Astrocyte of the cerebellum (primary cell): ENCODE results near the gene SRSF2.
A peak's percentile ranks its signal among the peaks of the same experiment; 100 is the strongest.
"Not testable (repeated sequence)": the region's sequence is repeated elsewhere in the genome, so short reads cannot be mapped to it uniquely, and the experiment has no call there.

Experiments
- DNase-seq: peaks from one replicate; pipeline ENCODE4 v3.0.0-alpha.2; 2011; ENCODE audit warnings: low read depth
- H3K4me3 ChIP-seq: 2 replicates; pipeline ENCODE4 v1.5.1; 2011; ENCODE audit warnings: mild to moderate bottlenecking, low read depth, low read length, moderate library complexity
- in situ Hi-C: cut with HindIII; loops from 2 replicates; pipeline ENCODE4 v1.10.0; 2017; ENCODE audit warnings: low sequenced_read_pairs
- TF ChIP-seq, protein P1 (sequence below): IDR thresholded peaks from 2 replicates; pipeline ENCODE4 v1.5.1; 2012; ENCODE audit warnings: low read length, low read depth, moderate library complexity, mild to moderate bottlenecking; ENCODE audit errors: missing control alignments

The SRSF2 gene

DNA sequence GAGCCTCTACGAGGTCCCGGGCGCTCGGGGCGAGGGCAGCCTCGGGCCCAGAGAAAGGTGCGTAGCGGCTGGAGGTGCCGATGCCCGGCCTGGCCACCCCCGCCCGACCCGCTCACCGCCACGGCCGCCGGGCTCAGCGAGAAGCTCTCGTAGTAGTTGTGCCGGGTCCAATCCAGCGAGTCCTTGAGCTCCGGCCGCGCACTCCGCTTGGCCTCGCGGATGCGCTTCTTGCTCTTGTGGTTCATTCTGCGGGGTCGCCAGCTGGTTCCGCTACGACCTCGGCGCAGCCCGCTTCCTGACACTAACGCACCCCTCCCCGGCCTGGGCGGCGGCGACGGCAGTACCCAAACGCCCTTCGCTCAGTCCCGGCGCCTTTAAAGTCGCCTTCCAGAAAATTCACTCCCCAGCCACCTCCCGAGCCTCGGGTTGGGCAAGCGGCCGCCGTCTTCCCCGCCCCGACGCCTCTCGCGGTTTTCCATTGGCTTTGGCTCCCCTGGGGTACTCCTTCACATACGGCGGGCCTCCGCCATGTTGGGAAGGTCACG is 10.8 kb downstream of the SRSF2 start, which contains the start of gene JMJD6:
Gene JMJD6 (minus strand): TSS at position 376 of the 545 bp plus-strand sequence. CDS start 131 bp downstream, at position 245.
- in situ Hi-C loops, result loop anchor here (25.0 kb wide), 1 partner anchor 164 kb away; a partner anchor contains a TSS
- TF ChIP-seq, protein P1, sequence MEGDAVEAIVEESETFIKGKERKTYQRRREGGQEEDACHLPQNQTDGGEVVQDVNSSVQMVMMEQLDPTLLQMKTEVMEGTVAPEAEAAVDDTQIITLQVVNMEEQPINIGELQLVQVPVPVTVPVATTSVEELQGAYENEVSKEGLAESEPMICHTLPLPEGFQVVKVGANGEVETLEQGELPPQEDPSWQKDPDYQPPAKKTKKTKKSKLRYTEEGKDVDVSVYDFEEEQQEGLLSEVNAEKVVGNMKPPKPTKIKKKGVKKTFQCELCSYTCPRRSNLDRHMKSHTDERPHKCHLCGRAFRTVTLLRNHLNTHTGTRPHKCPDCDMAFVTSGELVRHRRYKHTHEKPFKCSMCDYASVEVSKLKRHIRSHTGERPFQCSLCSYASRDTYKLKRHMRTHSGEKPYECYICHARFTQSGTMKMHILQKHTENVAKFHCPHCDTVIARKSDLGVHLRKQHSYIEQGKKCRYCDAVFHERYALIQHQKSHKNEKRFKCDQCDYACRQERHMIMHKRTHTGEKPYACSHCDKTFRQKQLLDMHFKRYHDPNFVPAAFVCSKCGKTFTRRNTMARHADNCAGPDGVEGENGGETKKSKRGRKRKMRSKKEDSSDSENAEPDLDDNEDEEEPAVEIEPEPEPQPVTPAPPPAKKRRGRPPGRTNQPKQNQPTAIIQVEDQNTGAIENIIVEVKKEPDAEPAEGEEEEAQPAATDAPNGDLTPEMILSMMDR, result no peak
- H3K4me3 ChIP-seq, result peak within 1 kb of the TSS; percentile 86
- peak; percentile 87 for DNase-seq

DNA sequence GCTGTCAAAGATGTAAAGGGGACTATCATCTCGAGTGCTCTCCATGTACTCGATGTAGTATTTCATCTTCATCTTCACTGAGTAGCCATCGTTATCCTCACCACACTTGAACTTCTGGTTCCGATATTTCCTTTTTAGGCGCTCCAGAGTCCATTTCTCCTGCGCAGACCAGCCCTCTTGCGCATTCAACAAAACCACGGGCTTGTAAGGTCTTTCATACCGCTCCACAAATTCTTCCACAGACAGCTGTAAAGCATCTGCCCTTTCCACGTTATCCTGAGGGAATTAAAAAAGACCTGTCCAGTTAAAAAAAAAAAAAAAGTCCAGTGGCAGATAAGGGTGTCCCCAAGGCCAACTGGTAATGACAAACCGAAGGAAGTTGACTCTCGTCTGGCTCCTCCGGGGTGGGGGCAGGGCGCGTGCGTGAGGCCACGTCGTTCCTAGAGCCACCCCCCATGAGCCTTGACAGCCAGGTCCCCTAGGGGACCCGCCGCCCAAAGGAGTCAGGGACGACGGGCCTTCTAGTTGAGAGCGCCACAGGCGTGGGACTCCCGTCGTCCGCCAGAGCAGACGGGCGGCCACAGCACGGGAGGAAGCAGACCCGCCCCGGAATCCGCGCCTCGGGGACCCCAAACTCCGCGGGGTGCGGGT is 11.4 kb downstream of the SRSF2 start:
- DNase-seq, result no peak
- in situ Hi-C loops, result loop anchor here (25.0 kb wide), 1 partner anchor 163 kb away; a partner anchor contains a TSS
- H3K4me3 ChIP-seq, result peak overlapping the region; percentile 86
- TF ChIP-seq, protein P1, result no peak

DNA sequence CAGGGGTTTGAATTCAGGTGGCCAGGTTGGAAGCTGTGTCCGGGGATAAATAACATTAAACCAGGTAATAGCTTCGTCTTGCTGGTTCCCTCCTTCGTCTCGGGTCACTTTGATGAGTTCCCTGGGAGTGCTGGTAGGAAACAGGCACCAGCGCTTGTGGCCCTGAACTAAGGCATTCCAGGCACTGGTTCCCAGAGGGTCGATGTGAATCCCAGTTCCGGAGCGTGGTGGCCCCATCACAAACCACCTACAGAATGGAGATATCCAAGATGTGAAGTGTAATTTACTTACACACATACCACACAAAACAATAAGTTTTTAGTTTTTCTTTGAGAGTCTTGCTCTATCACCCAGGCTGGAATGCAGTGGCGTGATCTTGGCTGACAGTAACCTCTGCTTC is 13.3 kb downstream of the SRSF2 start:
- TF ChIP-seq, protein P1, result no peak
- in situ Hi-C loops, result no loop called here
- no peak overlapping the region for H3K4me3 ChIP-seq
- no peak for DNase-seq

DNA sequence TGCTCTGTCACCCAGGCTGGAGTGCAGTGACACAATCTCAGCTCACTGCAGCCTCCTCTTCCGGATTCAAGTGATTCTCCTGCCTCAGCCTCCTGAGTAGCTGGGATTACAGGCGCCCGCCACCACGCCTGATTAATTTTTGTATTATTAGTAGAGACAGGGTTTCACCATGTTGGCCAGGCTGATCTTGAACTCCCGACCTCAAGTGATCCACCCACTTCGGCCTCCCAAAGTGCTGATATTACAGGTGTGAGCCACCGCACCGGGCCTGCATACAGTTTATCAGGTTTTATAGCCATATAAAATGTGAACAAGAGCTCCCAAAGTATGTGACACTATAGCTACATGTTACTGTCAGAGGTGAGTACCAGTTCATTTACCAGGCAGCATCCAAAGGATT is 14.2 kb downstream of the SRSF2 start:
- H3K4me3 ChIP-seq, DNase-seq, in situ Hi-C loops: not testable (repeated sequence)

DNA sequence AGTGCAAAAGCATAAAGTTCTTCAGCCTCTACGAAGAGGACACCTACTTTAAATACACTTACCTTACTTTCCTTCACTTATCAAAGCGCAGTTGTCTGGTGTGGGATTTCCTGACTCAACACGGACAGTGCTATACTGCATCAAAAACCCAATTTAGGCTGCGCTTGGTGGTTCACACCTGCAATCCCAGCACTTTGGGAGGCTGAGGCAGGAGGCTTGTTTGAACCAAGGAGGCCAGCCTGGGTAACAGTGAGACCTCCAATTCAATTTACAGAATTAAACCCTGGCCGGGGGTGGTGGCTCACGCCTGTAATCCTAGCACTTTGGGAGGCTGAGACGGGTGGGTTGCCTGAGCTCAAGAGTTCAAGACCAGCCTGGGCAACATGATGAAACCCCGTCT is 14.9 kb downstream of the SRSF2 start:
- no peak for DNase-seq
- H3K4me3 ChIP-seq, result no peak overlapping the region
- in situ Hi-C loops, result no loop called here
- TF ChIP-seq, protein P1, result no peak

DNA sequence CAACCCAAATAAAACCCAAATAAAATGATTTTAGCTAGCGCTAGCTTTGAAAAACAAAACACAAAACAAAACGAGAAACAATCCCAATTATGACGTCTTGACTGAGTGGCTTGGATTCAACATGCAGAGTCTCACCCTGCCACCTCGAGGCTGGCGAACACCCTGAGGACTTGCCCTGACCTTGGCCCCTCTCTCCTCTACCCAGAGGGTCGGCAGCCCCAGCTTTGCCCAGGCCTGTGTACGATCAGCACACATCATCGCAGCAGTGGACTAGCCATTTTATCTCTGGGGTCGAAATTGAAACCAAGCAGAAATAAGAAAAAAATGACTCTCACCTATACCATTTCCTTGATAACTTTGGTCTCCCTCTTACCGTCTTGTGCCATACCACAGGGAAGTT is 15.7 kb downstream of the SRSF2 start:
- no peak for DNase-seq
- no peak overlapping the region for H3K4me3 ChIP-seq
- in situ Hi-C loops, result no loop called here
- TF ChIP-seq, protein P1, result no peak

DNA sequence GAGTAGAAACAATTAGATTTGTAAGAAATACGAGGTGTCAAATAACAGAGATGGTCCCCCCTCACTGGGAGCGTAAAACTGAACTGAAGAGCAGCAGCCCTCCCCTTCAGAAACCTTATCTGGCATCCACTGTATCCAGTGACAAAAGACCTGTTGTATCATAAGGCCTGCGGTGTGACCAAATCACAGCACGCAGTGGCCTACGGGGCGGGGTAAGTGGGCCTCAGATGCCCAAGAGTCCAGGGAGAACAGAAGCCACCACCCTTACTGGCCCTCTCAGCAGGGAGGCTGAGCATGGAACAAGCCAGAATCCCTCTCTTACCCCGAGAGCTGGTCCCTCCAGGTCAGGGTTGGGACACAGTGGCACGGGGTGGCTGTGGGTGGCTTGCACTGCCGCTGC is 16.2 kb downstream of the SRSF2 start:
- in situ Hi-C loops, result no loop called here
- no peak for DNase-seq
- H3K4me3 ChIP-seq, result no peak overlapping the region
- TF ChIP-seq, protein P1, result no peak
